Fibroblast of lung (primary cell): Measurements from ENCODE around the gene C10orf71. TPM values are rescaled to one million over a fixed set of nuclear protein-coding genes. Genes with fewer than 3 reads are reported as not detected.

Experiments used
- DNase-seq, 2 donors: peaks; one replicate each; pipeline versions ENCODE4 v3.0.0 to v3.0.0-alpha.2; 2010; ENCODE audit warnings: low read depth in 2 of 2
- H2AFZ ChIP-seq: 2 replicates; pipeline ENCODE4 v1.5.1; 2012; ENCODE audit warnings: low read length, control low read depth, inconsistent platforms
- H3K27ac ChIP-seq: 2 replicates; pipeline ENCODE4 v1.5.1; 2011; ENCODE audit warnings: low read length, control low read depth; ENCODE audit not compliant: insufficient read depth
- H3K27me3 ChIP-seq: 2 replicates; pipeline ENCODE4 v1.5.1; 2011; ENCODE audit warnings: mild to moderate bottlenecking, low read length; ENCODE audit not compliant: control insufficient read depth, insufficient read depth
- H3K36me3 ChIP-seq: 2 replicates; pipeline ENCODE4 v1.5.1; 2011; ENCODE audit warnings: low read length; ENCODE audit not compliant: control insufficient read depth, insufficient read depth
- H3K4me1 ChIP-seq: 2 replicates; pipeline ENCODE4 v1.5.1; 2011; ENCODE audit warnings: low read length; ENCODE audit not compliant: control insufficient read depth, insufficient read depth; ENCODE audit errors: extremely low read depth
- H3K4me2 ChIP-seq: 2 replicates; pipeline ENCODE4 v1.5.1; 2011; ENCODE audit warnings: low read length, control low read depth; ENCODE audit not compliant: insufficient read depth; ENCODE audit errors: extremely low read depth
- H3K4me3 ChIP-seq, 4 experiments: fragments of 200-600 bp in 1 of 4; sonication (generic) in 1 of 4; replicated peaks in 1 of 4; 2 replicates each; pipeline ENCODE4 v1.5.1; 2011 to 2016; ENCODE audit warnings: low read length in 4 of 4, low read depth in 3 of 4, mild to moderate bottlenecking in 3 of 4, control low read depth in 2 of 4, inconsistent platforms in 1 of 4, mixed read lengths in 1 of 4; ENCODE audit not compliant: insufficient read depth in 1 of 4; ENCODE audit errors: control extremely low read depth in 1 of 4
- H3K79me2 ChIP-seq: 2 replicates; pipeline ENCODE4 v1.5.1; 2012; ENCODE audit warnings: mild to moderate bottlenecking, low read length, inconsistent platforms; ENCODE audit not compliant: control insufficient read depth, insufficient read depth
- H3K9ac ChIP-seq: 2 replicates; pipeline ENCODE4 v1.5.1; 2011; ENCODE audit warnings: mild to moderate bottlenecking, low read length, control low read depth; ENCODE audit not compliant: insufficient read depth
- H3K9me3 ChIP-seq: 2 replicates; pipeline ENCODE4 v1.5.1; 2012; ENCODE audit warnings: low read depth, low read length; ENCODE audit not compliant: control insufficient read depth, insufficient read depth
- H4K20me1 ChIP-seq: 2 replicates; pipeline ENCODE4 v1.5.1; 2011; ENCODE audit warnings: low read length; ENCODE audit not compliant: control insufficient read depth, insufficient read depth; ENCODE audit errors: extremely low read depth
- CTCF ChIP-seq, 2 donors: IDR thresholded peaks in 1 of 2; conservative IDR thresholded peaks in 1 of 2; 1 replicate in 1 of 2; 2 replicates in 1 of 2; pipeline ENCODE4 v1.5.1; 2011 to 2012; ENCODE audit warnings: low read length in 2 of 2, control low read depth in 1 of 2, inconsistent platforms in 1 of 2, low read depth in 1 of 2, mild to moderate bottlenecking in 1 of 2
- EZH2 ChIP-seq: IDR thresholded peaks from 2 replicates; pipeline ENCODE4 v1.5.1; 2012; ENCODE audit warnings: low read length, control low read depth, mild to moderate bottlenecking; ENCODE audit errors: missing control alignments
- polyA plus RNA-seq, 2 donors: library from polyadenylated mRNA; depleted of rRNA in 1 of 2; stranded (reverse) in 1 of 2; unstranded in 1 of 2; fragments of >200 nt; gene quantifications; 2 replicates each; pipeline ENCODE4 v1.2.1, GENCODE V29; 2011 to 2012; ENCODE audit warnings: missing spikeins in 1 of 2
- total RNA-seq: library from RNA; depleted of rRNA; stranded (reverse); fragments of >200 nt; gene quantifications from 2 replicates; pipeline ENCODE4 v1.2.1, GENCODE V29; 2014

C10orf71 gene
- total and polyA plus RNA-seq, 2 donors (not counting 1 experiment from before 2014, with no cell fraction given) = not detected

GRCh38 chr10:49274886-49275285 is 24.1 kb upstream of the C10orf71 start:
- Histone ChIP-seq H4K20me1 (no peaks in the 10 kb centered on the region), H3K36me3 (no peaks in the 10 kb centered on the region), H3K9me3 (no peaks in the 10 kb centered on the region), H3K4me1 (peaks cover 2% of the 10 kb centered on the region), H3K4me2 (no peak overlapping the region), H3K27me3 (no peaks in the 10 kb centered on the region), H2AFZ (no peak overlapping the region), H3K27ac (no peak overlapping the region), H3K4me3 (no peak overlapping the region), H3K79me2 (no peaks in the 10 kb centered on the region), H3K9ac (no peak overlapping the region)
- TF ChIP-seq CTCF (conservative IDR thresholded peaks at IDR 0.05 in 1 of 2, IDR thresholded peaks at IDR 0.05 in 1 of 2; ENCODE audit: low read depth in 1 of 2, low read length in 2 of 2) (no peak), EZH2 (no peak)
- DNase-seq = no peak

GRCh38 chr10:49275896-49276295 is 23.1 kb upstream of the C10orf71 start:
- H3K9me3 ChIP-seq = no peaks in the 10 kb centered on the region

GRCh38 chr10:49276596-49276995 is 22.4 kb upstream of the C10orf71 start:
- Histone ChIP-seq H3K9me3 (no peaks in the 10 kb centered on the region), H3K4me3 (no peak overlapping the region), H3K36me3 (no peaks in the 10 kb centered on the region), H3K4me1 (peaks cover 2% of the 10 kb centered on the region), H2AFZ (no peak overlapping the region), H3K27me3 (no peaks in the 10 kb centered on the region), H3K27ac (no peak overlapping the region), H4K20me1 (no peaks in the 10 kb centered on the region), H3K9ac (no peak overlapping the region), H3K4me2 (no peak overlapping the region), H3K79me2 (no peaks in the 10 kb centered on the region)
- no peak for DNase-seq
- TF ChIP-seq EZH2 (no peak), CTCF (conservative IDR thresholded peaks at IDR 0.05 in 1 of 2, IDR thresholded peaks at IDR 0.05 in 1 of 2; ENCODE audit: low read depth in 1 of 2, low read length in 2 of 2) (no peak)

More at GRCh38 chr10:49275896-49276295, 23.1 kb upstream of the C10orf71 start:
- Histone ChIP-seq H3K4me1 (peaks cover 2% of the 10 kb centered on the region), H4K20me1 (no peaks in the 10 kb centered on the region), H3K27me3 (no peaks in the 10 kb centered on the region), H3K4me2 (no peak overlapping the region), H3K9ac (no peak overlapping the region), H3K36me3 (no peaks in the 10 kb centered on the region), H2AFZ (no peak overlapping the region), H3K4me3 (no peak overlapping the region), H3K27ac (no peak overlapping the region), H3K79me2 (no peaks in the 10 kb centered on the region)
- DNase-seq = no peak
- TF ChIP-seq CTCF (conservative IDR thresholded peaks at IDR 0.05 in 1 of 2, IDR thresholded peaks at IDR 0.05 in 1 of 2; ENCODE audit: low read depth in 1 of 2, low read length in 2 of 2) (no peak), EZH2 (no peak)
